HFFc6 (cell line): Measurements from ENCODE around the gene LRRC4B. TPM values are rescaled to one million over a fixed set of nuclear protein-coding genes. Genes with fewer than 3 reads are reported as not detected.

ENCODE experiments used
- DNase-seq: peaks from one replicate; pipeline ENCODE4 v3.0.0-alpha.2; 2018
- H3K27ac Mint-ChIP-seq: 2 replicates; pipeline ENCODE4 v1.8.0; 2020; ENCODE audit warnings: mild to moderate bottlenecking, mixed read lengths
- H3K27me3 Mint-ChIP-seq: 2 replicates; pipeline ENCODE4 v1.8.0; 2021; ENCODE audit warnings: mild to moderate bottlenecking, moderate library complexity, mixed read lengths; ENCODE audit not compliant: insufficient read depth
- H3K36me3 Mint-ChIP-seq: 2 replicates; pipeline ENCODE4 v1.8.0; 2021; ENCODE audit warnings: low read depth, mixed read lengths
- H3K4me1 Mint-ChIP-seq: 2 replicates; pipeline ENCODE4 v1.8.0; 2020; ENCODE audit warnings: low read depth, mixed read lengths
- H3K4me3 Mint-ChIP-seq: 2 replicates; pipeline ENCODE4 v1.8.0; 2020; ENCODE audit warnings: mild to moderate bottlenecking, moderate library complexity, mixed read lengths
- H3K9me3 Mint-ChIP-seq: 2 replicates; pipeline ENCODE4 v1.8.0; 2020; ENCODE audit warnings: mild to moderate bottlenecking, mixed read lengths
- total RNA-seq, 6 experiments: library from RNA; stranded (reverse); fragmentation: NEBNext Ultra II Directional; extraction: Animal tissue kit (Norgen Biotek cat#: 25700); gene quantifications; 2 replicates in 1 of 6; 3 replicates in 5 of 6; pipeline ENCODE4 v1.2.3, GENCODE V29; 2021
- TF ChIP-seq, protein P1 (sequence below): fragments of 200-600 bp; sonication (generic); IDR thresholded peaks from 2 replicates; pipeline ENCODE4 v1.5.0; 2021; ENCODE audit warnings: antibody characterized with exemption, mild to moderate bottlenecking

The LRRC4B gene
- total RNA-seq, 6 experiments from 2014 or later: 0.07 to 0.14 (median 0.08) TPM

DNA sequence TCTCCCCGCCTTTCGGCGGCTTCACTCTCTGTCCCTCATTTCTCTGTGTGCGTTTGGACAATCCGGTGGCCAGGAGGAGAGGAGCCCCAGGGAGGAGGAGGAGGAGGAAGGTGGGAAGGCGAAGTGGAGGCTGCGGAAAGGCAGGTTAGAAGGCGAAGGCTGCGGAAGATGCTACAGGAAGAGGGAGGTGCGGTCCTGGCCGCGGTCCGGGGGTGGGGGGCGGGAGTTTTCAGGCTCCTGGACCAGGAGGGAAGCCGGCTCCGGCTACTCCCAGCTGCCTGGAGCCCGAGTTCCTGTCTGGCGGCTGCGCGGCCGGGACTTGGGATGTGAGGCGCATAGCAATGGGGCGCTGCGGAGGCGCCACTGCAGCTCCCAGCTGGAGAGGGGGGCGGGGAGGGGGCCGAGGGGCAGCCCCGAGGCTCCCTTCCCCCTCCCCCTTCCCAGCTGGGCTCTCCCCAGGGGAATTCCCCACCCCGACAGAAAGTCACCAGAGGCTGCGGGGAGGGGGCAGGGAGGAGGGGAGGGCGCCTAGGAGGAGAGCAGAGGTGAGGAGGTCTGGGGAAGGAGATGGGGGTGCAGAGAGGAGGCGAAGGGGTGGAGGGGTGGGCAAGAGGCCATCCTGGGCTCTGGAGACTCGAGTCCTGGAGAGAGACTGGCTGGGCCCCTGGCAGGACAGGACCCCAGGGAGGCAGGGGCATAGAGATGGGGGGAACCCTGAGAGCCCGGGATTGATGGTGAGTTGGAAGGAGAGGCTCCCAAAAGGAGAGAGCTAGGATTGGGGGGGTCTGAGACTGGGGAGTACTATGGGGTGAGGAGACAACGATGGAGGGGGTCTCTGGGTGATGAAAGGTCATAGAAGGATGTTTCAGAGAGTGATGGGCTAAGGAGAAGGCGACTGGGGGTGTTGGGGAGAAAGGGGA is 2.0 kb downstream of the LRRC4B start:
- Mint-ChIP-seq H3K27me3 (peaks cover 27% of the 10 kb centered on the region), H3K9me3 (no peaks in the 10 kb centered on the region), H3K27ac (no peak overlapping the region), H3K36me3 (no peaks in the 10 kb centered on the region), H3K4me3 (no peak overlapping the region), H3K4me1 (no peaks in the 10 kb centered on the region)
- TF ChIP-seq, protein P1, sequence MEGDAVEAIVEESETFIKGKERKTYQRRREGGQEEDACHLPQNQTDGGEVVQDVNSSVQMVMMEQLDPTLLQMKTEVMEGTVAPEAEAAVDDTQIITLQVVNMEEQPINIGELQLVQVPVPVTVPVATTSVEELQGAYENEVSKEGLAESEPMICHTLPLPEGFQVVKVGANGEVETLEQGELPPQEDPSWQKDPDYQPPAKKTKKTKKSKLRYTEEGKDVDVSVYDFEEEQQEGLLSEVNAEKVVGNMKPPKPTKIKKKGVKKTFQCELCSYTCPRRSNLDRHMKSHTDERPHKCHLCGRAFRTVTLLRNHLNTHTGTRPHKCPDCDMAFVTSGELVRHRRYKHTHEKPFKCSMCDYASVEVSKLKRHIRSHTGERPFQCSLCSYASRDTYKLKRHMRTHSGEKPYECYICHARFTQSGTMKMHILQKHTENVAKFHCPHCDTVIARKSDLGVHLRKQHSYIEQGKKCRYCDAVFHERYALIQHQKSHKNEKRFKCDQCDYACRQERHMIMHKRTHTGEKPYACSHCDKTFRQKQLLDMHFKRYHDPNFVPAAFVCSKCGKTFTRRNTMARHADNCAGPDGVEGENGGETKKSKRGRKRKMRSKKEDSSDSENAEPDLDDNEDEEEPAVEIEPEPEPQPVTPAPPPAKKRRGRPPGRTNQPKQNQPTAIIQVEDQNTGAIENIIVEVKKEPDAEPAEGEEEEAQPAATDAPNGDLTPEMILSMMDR: no peak
- no peak for DNase-seq

DNA sequence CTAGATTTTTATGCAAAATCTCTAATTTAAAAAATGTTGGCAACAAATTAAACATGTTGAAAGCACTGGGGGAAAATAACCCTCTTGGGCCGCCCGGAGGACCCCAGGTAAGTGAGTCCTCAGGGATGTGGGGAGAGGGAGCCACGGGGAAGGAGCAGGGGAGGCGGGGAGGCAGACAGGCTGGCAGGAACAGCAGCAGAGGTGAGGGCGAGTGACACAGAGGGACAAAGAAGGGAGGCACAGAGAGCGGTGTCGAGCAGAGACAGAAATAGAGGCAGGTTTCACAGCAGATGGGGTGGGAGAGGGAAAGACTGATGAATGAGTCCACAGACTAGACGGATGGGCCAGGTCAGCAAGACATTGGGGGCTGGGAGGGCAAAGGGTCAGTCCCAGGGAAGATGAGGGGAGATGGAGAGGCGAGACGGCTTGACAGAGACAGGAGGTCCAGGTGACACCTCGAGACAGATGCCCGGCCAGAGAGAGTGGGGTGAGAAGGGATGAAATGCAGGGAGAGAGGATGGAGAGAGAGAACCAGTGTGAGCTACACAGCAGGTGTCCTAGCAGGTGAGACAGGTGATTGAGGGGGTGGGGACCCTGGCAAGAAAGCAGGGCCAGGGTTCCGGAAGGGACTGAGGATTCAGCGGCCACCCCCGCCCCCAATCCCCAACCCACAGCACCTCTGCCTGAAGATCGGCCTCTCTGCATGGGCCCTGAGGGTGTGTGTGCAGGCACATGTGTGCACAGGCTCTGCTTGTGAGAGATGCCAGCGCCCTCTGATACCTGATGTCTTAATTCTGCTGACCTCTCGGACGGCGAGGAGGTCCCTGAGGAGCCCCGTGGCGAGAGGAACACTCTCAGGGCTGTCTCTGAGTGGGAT is 3.8 kb downstream of the LRRC4B start:
- DNase-seq: no peak
- H3K27ac Mint-ChIP-seq: no peak overlapping the region
- no peaks in the 10 kb centered on the region for H3K36me3 Mint-ChIP-seq
- no peak overlapping the region for H3K4me3 Mint-ChIP-seq
- TF ChIP-seq, protein P1: no peak
- H3K4me1 Mint-ChIP-seq: no peaks in the 10 kb centered on the region
- peaks cover 33% of the 10 kb centered on the region for H3K27me3 Mint-ChIP-seq
- H3K9me3 Mint-ChIP-seq: no peaks in the 10 kb centered on the region

DNA sequence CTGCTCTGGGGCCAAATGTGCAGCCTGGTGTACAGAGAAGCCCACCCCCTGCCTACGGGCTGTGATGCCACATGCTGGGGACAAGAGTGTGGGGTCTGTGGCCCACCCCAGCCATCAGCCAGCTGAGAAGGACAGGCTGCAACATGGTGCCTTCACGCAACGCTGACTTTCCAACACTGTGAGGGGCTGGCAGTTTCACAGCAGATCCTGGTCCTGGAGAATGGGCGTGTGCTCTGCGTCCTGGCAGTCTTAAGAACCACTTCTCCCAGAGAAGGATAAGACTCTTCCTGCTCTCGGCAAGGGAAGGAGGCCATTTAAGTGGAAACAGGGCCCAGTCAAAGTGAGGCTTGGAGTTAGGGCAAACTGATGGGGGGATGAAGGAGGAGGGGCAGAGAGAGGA is 4.6 kb downstream of the LRRC4B start:
- Mint-ChIP-seq H3K27ac (no peak overlapping the region), H3K27me3 (peaks cover 42% of the 10 kb centered on the region), H3K36me3 (no peaks in the 10 kb centered on the region), H3K4me1 (no peaks in the 10 kb centered on the region), H3K4me3 (no peak overlapping the region), H3K9me3 (no peaks in the 10 kb centered on the region)
- TF ChIP-seq, protein P1: no peak
- DNase-seq: no peak

DNA sequence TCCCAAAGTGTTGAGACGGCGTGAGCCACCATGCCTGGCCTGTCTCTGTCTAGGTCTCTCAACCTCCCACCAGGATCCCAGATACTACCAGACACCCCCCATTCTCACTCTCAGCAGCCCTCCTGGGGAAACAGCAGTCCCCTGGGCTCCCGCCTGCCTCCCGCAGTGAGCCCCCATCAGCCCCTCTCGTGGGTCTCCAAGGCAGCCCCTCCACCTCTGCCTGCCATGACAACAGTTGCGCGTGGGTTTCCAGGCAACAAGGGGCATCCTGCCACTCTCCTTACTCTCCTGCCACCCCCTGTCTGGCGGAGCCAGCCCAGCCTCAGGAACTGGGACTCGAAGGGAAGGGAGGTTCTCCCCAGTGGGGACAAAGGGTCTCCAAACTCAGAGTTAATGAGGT is 5.2 kb downstream of the LRRC4B start:
- Mint-ChIP-seq H3K27ac (no peak overlapping the region), H3K9me3 (no peaks in the 10 kb centered on the region), H3K27me3 (peaks cover 45% of the 10 kb centered on the region), H3K4me3 (no peak overlapping the region), H3K36me3 (no peaks in the 10 kb centered on the region), H3K4me1 (no peaks in the 10 kb centered on the region)
- no peak for DNase-seq
- TF ChIP-seq, protein P1: no peak

DNA sequence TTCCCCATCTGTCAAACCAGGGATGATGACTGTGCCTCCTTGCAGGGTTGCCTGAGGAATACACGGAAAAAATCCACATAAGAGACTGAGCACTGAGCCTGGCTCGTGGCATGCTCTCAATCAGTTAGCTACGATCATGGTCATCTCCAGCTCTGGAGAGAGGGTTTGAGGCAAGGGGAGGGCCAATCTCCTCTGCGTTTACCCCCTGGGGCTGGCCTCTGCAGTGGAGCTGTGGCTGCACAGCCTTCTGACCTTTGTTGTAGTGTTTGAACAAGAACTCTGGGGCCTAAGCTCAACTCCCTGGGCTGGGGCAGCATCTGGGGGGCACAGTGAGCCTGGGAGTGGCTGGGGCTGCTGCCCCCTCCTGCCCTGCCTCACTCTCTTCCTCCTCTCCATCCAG is 5.9 kb downstream of the LRRC4B start:
- H3K36me3 Mint-ChIP-seq: no peaks in the 10 kb centered on the region
- H3K4me3 Mint-ChIP-seq: no peak overlapping the region
- H3K27ac Mint-ChIP-seq: no peak overlapping the region
- no peak for DNase-seq
- no peaks in the 10 kb centered on the region for H3K9me3 Mint-ChIP-seq
- H3K27me3 Mint-ChIP-seq: peaks cover 46% of the 10 kb centered on the region
- TF ChIP-seq, protein P1: no peak
- H3K4me1 Mint-ChIP-seq: no peaks in the 10 kb centered on the region
